Measurements from ENCODE around the gene KCTD7. TPM values are rescaled to one million over a fixed set of nuclear protein-coding genes. Genes with fewer than 3 reads are reported as not detected.
"Not testable (repeated sequence)": the region's sequence is repeated elsewhere in the genome, so short reads cannot be mapped to it uniquely, and the experiment has no call there.

KCTD7 gene
- total and polyA plus RNA-seq, 7 donors: 3.2 to 23.3 (median 15.3) TPM

DNA sequence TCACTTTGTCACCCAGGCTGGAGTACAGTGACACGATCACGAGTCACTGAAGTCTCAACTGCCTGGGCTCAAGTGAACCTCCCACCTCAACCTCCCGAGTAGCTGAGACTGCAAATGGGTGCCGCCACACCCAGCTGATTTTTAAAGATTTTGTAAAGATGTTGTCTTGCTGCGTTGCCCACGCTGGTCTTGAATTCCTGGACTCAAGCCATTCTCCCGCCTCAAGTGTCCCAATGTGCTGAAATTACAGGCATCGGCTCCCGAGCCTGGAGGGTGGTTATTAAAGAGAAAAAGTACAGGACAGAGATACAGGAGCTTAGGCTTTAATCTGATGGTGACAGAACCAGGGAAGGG, 55.1 kb downstream of the KCTD7 start:
- Histone ChIP-seq H3K9me3 (no peaks in the 10 kb centered on the region), H3K27ac (peak overlapping the region in 1 of 4 donors; percentile 98), H3K36me3 (no peaks in the 10 kb centered on the region), H3K27me3 (no peaks in the 10 kb centered on the region), H3K4me1 (peaks cover 0 to 25% (median 17%) of the 10 kb centered on the region in 4 donors), H3K4me3 (no peak overlapping the region)
- TF ChIP-seq, protein P1, sequence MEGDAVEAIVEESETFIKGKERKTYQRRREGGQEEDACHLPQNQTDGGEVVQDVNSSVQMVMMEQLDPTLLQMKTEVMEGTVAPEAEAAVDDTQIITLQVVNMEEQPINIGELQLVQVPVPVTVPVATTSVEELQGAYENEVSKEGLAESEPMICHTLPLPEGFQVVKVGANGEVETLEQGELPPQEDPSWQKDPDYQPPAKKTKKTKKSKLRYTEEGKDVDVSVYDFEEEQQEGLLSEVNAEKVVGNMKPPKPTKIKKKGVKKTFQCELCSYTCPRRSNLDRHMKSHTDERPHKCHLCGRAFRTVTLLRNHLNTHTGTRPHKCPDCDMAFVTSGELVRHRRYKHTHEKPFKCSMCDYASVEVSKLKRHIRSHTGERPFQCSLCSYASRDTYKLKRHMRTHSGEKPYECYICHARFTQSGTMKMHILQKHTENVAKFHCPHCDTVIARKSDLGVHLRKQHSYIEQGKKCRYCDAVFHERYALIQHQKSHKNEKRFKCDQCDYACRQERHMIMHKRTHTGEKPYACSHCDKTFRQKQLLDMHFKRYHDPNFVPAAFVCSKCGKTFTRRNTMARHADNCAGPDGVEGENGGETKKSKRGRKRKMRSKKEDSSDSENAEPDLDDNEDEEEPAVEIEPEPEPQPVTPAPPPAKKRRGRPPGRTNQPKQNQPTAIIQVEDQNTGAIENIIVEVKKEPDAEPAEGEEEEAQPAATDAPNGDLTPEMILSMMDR (IDR thresholded peaks at IDR 0.05): no peak
- TF ChIP-seq POLR2AphosphoS5 (IDR thresholded peaks at IDR 0.05) (no peak), EP300 (IDR thresholded peaks at IDR 0.05) (no peak), POLR2A (IDR thresholded peaks at IDR 0.05) (no peak)
- peak; percentile 56 for DNase-seq
- intact Hi-C loops (cut with DNase I): loop anchor here (1.0 to 10.0 kb wide), 5 partner anchors 15 to 191 kb away; partner anchors contain the start of gene KCTD7
- 90 to 93% methylated on average over 9 of the region's 9 CpGs for WGBS, 2 donors

DNA sequence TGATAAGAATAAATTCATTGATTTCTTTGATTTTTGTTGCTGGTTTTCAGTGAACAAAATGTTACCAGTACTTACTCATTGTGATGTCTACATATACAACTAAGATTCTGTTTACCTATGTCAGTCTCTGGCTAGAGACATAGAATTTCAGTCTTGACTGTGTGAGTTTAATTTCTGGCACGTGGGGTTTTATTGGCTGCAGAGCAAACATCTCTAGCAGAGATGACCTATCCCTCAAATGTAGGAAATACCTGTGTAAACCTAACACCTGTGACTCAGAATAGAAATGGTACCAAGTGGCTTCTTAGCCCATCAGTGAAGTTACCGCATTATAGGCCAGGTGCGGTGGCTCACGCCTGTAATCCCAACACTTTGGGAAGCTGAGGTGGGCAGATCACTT, 57.0 kb downstream of the KCTD7 start:
- H3K27ac ChIP-seq, H3K9me3 ChIP-seq, H3K27me3 ChIP-seq, H3K4me3 ChIP-seq, DNase-seq, H3K36me3 ChIP-seq: not testable (repeated sequence)
- intact Hi-C loops (cut with DNase I): loop anchor here (10.0 kb wide), 1 partner anchor 159 kb away; no protein-coding TSS in a partner anchor
- H3K4me1 ChIP-seq: peaks cover 0 to 21% (median 17%) of the 10 kb centered on the region in 4 donors
- WGBS, 2 donors: 14 to 74% methylated on average over 4 of the region's 4 CpGs

DNA sequence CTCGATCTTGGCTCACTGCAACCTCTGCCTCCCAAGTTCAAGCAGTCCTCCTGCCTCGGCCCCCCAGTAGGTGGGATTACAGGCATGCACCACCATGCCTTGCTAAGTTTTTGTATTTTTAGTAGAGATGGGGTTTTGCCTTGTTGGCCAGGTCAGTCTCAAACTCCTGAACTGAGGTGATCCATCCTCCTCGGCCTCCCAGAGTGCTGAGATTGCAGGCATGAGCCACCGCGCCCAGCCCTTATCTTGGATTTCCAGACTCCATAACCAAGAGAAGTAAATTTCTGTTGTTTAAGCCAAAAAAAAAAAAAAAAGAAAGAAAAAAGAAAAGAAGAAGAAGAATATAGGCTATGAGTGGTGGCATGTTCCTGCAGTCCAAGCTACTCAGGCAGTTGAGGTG, 58.5 kb downstream of the KCTD7 start:
- TF ChIP-seq, protein P1 (IDR thresholded peaks at IDR 0.05): no peak
- no peak for TF ChIP-seq EP300 (IDR thresholded peaks at IDR 0.05)
- TF ChIP-seq POLR2AphosphoS5 (IDR thresholded peaks at IDR 0.05): no peak
- TF ChIP-seq POLR2A (IDR thresholded peaks at IDR 0.05): no peak
- no peaks in the 10 kb centered on the region for H3K9me3 ChIP-seq
- H3K36me3 ChIP-seq: no peaks in the 10 kb centered on the region
- no peak for DNase-seq
- H3K4me3 ChIP-seq: no peak overlapping the region
- no peaks in the 10 kb centered on the region for H3K27me3 ChIP-seq
- WGBS, 2 donors: 88 to 94% methylated on average over 5 of the region's 5 CpGs
- H3K27ac ChIP-seq: no peak overlapping the region
- peaks cover 0 to 15% (median 9%) of the 10 kb centered on the region in 4 donors for H3K4me1 ChIP-seq
- intact Hi-C loops (cut with DNase I): loop anchor here (10.0 kb wide), 1 partner anchor 158 kb away; no protein-coding TSS in a partner anchor

DNA sequence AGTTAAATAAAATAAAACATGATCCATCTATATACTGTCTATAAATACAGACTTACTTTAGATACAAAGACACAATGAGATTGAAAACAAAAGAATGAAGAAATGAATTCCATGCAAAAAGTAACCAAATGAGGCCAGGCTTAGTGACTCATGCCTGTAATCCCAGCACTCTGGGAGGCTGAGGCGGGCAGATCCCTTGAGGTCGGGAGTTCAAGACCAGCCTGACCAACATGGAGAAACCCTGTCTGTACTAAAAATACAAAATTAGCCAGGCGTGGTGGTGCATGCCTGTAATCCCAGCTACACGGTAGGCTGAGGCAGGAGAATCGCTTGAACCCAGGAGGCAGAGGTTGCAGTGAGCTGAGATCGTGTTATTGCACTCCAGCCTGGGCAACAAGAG, 59.0 kb downstream of the KCTD7 start:
- not testable (repeated sequence) for H3K27me3 ChIP-seq, H3K27ac ChIP-seq, H3K9me3 ChIP-seq, DNase-seq, H3K4me3 ChIP-seq, H3K36me3 ChIP-seq
- H3K4me1 ChIP-seq: peaks cover 0 to 12% (median 9%) of the 10 kb centered on the region in 4 donors
- intact Hi-C loops (cut with DNase I): loop anchor here (10.0 kb wide), 1 partner anchor 157 kb away; no protein-coding TSS in a partner anchor
- WGBS, 2 donors: 96 to 97% methylated on average over 6 of the region's 6 CpGs

DNA sequence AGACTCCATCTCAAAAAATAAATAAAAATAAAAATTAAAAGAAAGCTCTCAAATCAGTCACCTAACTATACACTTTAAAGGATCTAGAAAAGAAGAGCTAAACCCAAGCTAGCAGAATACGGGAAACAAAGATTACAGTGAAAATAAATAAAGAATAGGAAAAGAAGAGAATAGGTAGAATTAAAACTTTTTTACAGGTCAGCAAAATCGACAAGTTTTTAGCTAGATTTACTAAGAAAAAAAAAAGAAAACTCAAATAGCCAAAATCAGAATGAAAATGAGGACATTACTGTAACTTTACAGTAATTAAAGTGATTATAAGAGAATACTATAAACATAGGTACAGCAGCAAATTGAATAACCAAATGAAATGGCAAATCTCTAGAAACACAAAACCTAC, 60.4 kb downstream of the KCTD7 start:
- H3K9me3 ChIP-seq: no peaks in the 10 kb centered on the region
- no peak overlapping the region for H3K4me3 ChIP-seq
- no peak for TF ChIP-seq EP300 (IDR thresholded peaks at IDR 0.05)
- TF ChIP-seq, protein P1 (IDR thresholded peaks at IDR 0.05): no peak
- WGBS, 2 donors: 75 to 93% methylated on average over 2 of the region's 2 CpGs
- no peaks in the 10 kb centered on the region for H3K4me1 ChIP-seq
- no peak for DNase-seq
- intact Hi-C loops (cut with DNase I): loop anchor here (10.0 kb wide), 1 partner anchor 156 kb away; no protein-coding TSS in a partner anchor
- H3K27ac ChIP-seq: no peak overlapping the region
- H3K27me3 ChIP-seq: no peaks in the 10 kb centered on the region
- peaks cover 0 to 6% (median 2%) of the 10 kb centered on the region in 4 donors for H3K36me3 ChIP-seq

DNA sequence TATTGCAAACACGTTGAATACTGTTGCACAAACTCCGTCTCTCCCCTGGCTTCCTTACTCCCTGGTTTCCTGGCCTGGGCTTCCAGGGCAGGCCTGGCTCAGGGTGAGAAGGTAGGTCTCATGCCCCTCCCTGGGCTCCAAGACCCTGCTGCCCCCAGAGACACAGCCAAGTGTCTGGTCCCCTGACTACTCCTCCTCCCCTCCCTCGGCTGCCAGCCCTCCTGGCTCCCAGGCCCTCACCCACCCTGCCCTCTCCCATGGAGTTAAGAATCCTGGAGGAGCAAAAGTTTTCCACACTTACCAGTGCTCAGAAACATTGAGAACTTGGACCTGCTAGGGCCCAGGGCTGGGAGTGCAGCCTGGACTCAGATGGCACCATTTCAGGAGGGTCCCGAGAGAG, 64.7 kb downstream of the KCTD7 start:
- Histone ChIP-seq H3K4me3 (no peak overlapping the region), H3K9me3 (no peaks in the 10 kb centered on the region), H3K27me3 (no peaks in the 10 kb centered on the region), H3K36me3 (peaks cover 0 to 6% (median 2%) of the 10 kb centered on the region in 4 donors), H3K4me1 (peaks cover 0 to 16% (median 16%) of the 10 kb centered on the region in 4 donors), H3K27ac (no peak overlapping the region)
- DNase-seq: no peak
- TF ChIP-seq POLR2A (IDR thresholded peaks at IDR 0.05) (no peak), POLR2AphosphoS5 (IDR thresholded peaks at IDR 0.05) (no peak), EP300 (IDR thresholded peaks at IDR 0.05) (no peak)
- TF ChIP-seq, protein P1 (IDR thresholded peaks at IDR 0.05): no peak
- WGBS, 2 donors: 76 to 84% methylated on average over 4 of the region's 4 CpGs
- intact Hi-C loops (cut with DNase I): no loop called here

Data from sigmoid colon (tissue), 7 donors.